HG03108 (cell line): Measurements from ENCODE around the gene NUP85.
"Not testable (repeated sequence)": the region's sequence is repeated elsewhere in the genome, so short reads cannot be mapped to it uniquely, and the experiment has no call there.

Source experiments
- ATAC-seq: cut with Tn5 transposase; IDR thresholded peaks from one replicate; pipeline ENCODE4 v1.9.1; 2021; ENCODE audit warnings: moderate library complexity; ENCODE audit not compliant: unreplicated experiment

The NUP85 gene

DNA sequence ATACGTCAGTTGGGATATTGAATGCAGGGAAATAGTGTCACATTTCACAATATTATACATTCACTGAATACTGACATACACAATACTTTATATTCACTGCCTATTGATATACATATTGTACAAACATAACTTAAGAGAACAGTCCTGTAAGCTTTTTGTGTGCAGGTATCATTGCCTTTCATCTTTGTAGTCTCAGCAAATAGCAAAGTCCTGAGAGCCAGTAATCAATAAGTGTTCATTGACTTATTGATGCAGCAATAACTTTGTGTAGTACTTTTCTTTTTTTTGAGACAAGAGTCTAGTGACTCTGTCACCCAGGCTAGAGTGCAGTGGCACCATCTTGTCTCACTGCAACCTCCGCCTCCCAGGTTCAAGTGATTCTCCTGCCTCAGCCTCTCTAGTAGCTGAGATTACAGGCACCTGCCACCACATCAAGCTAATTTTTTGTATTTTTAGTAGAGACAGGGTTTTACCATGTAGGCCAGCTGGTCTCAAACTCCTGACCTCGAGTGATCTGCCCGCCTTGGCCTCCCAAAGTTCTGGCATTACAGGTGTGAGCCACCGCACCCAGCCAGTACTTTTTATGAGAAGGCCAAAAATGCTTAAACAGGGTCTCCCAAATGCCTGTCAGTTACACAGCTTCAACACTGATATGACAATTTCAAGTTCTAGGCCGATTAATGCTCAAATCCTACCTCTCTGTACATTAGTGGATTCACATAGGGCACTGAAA, 5.4 kb upstream of the NUP85 start:
- ATAC-seq: no peak

DNA sequence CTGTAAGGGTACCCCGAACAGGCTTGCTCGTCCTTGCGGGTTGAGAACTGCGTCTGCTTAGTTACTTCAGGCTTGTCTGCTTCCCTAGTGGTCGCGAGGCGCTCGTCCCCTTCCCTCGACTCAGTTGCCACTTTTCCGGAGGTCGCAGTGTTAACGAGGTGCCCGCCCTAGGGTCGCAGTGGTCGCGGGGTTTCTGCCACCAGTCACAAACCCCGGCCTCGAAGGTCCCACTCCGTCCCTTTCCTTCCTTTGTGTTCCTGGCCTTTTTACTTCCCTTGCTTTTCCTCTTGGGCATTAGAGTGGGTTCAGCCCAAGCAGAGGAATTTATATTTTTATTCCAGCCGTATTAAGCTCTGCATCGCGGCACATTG, 299 bp downstream of the NUP85 start:
- no peak for ATAC-seq

DNA sequence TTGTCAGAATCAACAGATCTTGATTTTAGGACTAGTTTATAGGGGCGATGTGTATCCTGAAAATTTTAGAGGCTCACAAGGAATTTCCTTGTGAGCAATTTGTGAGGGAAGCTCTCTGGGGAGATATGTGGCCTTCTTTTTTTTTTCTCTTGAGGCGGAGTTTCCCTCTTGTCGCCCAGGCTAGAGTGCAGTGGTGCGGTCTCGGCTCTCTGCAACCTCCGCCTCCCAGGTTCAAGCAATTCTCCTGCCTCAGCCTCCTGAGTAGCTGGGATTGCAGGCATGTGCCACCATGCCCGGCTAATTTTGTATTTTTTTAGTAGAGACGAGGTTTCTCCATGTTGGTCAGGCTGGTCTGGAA, 1.6 kb downstream of the NUP85 start:
- ATAC-seq: not testable (repeated sequence)

DNA sequence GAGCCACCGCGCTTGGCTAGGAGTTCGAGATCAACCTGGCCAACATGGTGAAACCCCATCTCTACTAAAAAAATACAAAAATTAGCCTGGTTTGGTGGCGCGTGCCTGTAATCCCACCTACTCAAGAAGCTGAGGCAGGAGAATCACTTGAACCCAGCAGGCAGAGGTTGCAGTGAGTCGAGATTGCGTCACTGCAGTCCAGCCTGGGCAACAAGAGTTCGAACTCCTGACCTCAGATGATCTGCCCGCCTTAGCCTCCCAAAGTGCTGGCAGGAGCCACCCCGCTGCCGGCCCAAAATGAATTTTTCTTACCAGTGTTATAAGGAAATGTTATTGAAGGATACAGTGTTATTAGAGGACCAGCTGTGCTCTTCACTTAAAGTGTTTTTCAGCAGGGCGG, 2.3 kb downstream of the NUP85 start:
- no peak for ATAC-seq

DNA sequence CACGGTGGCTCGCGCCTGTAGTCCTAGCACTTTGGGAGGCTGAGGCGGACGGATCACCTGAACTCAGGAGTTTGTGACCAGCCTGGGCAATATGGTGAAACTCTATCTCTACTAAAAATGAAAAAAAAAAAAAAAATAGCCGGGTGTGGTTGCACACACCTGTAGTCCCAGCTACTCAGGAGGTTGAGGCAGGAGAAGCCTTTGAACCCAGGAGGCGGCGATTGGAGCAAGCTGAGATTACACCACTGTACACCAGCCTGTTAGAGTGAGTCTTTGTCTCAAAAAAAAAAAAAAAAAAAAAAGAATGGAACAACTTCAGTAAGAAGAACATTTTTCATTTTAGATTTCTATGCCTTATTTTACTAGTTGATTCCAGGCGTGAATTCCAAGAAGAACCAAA, 2.7 kb downstream of the NUP85 start:
- ATAC-seq: no peak

DNA sequence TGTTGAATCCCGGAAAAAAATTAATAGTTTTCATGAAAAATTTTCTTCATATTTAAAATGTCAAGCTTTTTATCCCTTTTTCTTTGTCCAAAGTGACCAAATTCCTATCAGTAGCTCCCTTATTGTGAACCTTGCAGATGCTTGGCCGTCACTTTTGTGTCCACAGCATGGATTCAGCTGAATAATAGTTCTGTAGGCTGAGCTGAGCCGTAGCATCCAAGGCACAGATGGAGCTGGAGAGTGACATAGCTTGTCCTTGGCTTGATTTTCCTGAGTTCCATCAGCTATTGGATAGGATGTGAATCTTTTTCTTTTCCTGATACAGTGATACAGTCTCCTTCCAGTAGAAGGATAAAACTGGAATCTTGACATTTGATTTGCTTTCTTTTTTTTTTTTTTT, 3.6 kb downstream of the NUP85 start:
- ATAC-seq: no peak

DNA sequence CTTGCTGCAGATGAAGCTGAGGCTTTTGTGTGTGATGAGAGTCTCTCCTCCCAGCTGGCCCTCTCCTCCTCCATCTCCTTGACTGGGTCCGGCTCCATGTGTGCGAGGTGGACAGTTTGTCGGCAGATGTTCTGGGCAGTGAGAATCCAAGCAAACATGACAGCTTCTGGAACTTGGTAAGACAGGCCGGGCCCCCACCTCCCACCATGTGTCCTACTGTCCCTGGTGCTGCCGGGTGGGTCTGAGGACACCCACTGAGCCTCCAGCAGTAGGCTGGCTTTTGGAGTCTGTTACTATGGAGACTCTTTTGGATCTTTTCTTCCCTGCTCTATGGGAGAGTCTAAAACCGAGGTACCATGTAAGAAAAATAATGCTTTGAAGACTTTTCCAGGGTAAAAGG, 12.7 kb downstream of the NUP85 start:
- no peak for ATAC-seq

DNA sequence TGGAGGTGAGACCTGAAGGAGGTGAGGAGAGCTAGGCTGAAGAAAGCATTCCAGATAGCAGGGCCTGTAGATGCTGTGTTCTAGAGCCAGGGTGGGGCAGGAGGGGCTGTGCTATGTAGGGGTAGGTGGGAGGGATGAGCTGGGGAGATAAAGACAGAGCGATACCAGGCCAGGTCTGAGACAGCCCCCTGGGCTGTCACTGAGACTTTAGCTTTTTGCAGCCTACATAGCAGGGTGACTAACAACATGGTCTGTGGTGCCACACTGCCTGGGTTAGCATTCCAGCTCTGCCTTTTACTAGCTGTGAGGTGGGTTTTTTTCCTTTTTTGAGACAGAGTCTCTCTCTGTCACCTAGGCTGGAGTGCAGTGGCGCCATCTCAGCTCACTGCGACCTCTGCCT, 14.3 kb downstream of the NUP85 start:
- no peak for ATAC-seq

DNA sequence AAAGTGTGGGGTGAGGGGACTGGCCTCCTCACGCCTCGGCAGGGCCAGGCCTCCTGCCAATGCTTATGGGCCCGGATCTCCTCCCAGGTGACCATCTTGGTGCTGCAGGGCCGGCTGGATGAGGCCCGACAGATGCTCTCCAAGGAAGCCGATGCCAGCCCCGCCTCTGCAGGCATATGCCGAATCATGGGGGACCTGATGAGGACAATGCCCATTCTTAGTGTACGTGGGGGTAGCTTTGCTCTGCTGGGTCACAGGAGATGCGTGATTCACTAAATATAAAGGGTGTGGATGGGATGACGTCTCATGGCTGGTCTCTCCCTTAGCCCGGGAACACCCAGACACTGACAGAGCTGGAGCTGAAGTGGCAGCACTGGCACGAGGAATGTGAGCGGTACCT, 19.5 kb downstream of the NUP85 start:
- ATAC-seq: no peak

DNA sequence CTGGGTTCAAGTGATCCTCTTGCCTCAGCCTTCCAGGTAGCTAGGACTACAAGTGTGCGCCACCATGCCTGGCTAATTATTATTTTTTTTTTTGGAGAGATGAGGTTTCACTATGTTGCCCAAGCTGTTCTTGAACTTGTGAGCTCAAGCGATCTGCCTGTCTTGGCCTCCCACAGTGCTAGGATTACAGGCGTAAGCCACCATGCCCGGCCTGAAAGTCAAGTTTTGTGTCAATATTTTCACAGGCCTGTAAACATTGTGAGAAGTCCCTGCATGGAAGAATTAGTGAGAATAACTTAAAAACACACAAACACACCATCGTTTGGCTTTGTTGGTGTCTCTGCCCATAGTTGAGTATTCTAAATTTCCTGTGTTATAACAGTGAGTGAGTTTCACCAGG, 22.2 kb downstream of the NUP85 start:
- ATAC-seq: no peak

DNA sequence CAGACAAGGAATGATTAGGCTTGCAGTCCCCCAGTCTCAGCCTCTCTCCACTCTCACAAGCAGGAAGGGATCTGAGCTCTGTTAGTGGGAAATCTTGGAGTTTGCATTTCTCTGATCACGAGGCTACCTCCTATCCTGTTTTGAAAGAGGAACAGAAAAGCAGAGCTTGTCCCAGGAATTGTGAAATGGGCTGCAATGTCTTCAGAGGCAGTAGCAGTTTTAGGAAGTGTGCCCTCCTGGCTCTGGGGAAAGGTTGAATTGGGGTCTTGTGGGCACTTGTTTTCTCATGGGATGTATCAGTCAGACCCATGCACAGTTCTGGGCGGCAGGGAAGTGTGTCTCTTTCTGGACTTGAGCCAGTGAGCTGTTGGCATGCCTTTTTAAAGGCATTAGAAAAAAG, 22.8 kb downstream of the NUP85 start:
- no peak for ATAC-seq

DNA sequence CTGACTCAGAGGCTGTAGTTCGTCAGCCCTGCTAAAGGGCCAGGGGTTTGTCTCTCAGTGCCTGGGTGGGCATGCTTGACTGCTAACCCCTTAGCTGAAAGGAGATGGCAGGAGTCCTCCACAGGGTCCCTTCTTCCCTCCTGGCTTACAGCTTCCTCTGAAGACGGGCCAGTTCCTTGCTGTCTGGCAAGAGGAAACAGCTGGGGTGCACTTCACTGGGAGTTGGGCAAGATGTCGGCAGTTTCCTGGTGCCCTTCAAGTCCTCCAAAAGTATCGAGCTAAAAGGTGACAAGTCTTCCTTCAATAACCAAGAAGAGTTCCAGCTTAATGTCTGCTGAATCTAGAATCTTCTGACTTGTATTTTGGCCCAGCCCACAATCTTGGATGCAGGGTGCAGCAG, 23.4 kb downstream of the NUP85 start:
- no peak for ATAC-seq

DNA sequence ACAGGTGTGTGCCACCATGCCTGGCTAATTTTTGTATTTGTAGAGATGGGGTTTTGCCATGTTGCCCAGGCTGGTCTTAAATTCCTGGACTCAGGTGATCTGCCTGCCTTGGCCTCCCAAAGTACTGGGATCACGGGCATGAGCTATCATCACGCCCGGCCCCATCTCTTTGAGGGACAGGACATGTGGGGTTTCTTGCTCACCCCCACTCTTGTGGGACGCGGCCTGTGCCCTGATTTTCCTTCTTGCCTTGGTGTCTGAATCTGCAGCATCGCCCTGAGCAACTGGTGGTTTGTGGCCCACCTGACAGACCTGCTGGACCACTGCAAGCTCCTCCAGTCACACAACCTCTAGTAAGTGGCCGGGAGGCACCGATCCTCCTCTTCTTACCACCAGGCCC, 25.6 kb downstream of the NUP85 start:
- ATAC-seq: no peak

DNA sequence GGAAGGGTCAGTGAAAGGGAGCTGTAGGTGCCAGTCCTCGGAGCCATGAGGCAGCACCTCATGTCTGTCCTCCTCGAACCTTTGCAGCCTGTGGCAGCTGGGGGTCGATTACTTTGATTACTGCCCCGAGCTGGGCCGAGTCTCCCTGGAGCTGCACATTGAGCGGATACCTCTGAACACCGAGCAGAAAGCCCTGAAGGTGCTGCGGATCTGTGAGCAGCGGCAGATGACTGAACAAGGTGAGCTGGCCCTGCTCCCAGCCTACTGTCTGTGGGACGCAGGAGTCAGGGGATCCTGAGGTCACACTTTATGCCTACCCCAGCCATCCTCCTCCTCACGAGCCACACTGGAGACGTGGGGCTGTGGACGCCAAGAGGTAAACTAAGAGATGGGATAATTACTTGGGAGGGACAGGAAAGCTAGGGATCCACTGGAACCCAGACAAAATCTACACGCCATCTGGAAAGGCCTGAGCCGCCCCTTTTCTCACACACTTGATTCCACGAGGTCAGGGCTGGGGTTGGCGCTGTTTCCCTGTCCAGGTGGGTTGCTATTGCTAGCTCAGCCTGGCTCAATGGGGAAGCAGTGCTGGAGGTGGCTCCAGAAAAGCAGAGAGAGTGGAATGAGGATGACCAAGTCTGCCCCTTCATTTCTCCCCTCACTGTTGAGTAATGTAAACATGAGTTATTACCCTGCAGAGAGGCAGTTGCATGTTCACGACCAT, 26.4 kb downstream of the NUP85 start:
- no peak for ATAC-seq

DNA sequence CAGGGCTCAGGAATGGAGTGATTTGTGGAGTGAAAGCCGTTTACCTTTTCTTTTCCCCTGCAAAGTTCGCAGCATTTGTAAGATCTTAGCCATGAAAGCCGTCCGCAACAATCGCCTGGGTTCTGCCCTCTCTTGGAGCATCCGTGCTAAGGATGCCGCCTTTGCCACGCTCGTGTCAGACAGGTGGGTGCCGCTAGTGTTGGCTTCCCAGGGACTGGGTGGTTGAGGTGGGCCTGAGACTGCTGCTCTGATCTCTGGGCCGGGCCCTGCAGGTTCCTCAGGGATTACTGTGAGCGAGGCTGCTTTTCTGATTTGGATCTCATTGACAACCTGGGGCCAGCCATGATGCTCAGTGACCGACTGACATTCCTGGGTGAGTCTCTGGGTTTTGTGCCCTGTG, 27.3 kb downstream of the NUP85 start:
- no peak for ATAC-seq

DNA sequence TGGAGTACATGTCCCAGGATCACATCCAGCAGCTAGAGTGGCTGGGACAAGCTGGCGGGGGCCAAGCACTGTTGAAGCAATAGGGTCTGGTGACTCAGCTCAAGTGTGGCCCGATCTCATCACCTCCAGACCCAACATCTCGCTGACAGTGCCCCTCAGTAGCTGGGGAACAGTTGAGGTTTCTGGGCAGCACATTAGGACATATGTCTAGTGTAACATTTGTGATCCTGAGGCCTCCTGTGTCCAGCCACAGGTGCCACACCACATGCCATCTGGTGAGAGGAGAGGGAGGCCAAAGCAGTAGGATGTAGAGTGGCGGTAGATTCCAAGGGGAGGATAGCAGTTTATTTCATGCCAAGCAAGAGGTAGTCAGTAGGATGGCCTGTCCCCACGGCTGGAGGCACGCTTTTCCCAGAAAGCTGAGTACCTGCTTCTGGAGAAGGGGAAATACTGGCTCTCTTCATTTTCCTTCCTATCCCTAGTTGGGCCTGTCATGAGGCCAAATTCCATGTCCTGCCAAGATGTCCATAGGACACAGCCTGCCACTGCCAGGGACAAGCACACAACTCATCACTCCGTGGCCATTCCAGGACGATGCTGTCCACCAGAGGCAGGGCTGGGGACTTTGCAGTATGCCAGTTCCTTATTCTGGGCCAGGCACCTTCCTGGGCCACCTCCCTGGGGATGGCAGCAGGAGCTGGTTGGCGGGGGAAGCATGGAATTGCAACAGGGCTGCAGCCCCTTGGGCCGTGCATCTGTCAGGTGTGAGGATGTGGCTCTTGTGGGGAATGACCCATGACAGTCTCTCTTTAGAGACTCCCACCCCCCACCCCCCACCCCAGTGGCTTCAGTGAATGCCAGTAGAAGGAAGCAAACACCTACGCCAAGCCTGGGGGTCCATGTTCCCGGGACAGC, 31.9 kb downstream of the NUP85 start:
- no peak for ATAC-seq

DNA sequence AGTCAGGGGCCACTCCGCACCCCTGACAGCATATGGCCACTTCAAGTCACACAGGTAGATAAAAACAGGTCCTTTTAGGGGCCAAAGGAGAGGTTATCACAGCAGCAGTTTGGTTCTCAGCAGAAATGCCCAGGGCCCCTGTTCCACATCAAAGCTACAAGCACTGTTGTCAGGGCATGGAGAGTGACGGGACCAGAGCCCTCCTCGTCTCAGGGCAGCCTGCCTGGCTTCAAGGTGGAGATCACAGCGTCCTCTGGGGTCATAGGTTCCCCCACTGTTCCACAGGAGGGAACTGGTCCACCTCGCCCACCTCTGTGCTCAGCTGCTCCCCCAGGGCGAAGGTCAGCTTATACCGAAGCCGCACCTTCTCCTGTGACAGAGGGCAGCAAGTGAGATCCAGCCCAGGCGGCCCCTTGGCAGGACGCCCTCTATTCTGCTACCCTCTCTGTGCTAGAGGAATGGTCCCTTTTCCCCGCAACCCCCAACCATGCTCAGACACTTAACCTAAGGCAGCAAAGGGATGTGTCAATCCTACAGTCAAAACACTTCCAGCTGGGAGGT, 32.6 kb downstream of the NUP85 start:
- no peak for ATAC-seq

DNA sequence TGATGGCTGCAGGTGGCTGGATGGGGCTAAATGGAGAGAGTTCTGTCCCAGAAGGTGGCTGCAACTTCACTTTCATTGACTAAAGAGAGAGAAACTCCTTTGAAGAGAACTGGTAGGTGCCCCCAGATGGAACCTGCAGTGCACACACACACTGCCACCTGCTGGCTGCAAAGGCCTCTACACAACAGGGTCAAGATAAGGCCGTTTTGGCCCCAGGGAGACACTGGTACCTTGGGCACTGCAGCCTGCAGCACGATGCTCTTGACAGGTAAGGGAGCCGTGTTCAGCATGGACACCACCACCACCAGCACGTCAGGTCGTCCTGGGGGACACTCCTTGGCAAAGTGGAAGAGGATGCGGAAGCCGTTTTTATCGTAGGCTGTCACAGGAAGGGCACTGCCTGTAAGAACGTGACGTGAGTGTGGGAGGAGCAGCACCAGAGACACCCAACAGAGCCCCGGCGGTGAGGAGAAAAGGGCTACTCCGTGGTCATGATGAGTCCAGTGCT, 33.3 kb downstream of the NUP85 start:
- ATAC-seq: no peak

DNA sequence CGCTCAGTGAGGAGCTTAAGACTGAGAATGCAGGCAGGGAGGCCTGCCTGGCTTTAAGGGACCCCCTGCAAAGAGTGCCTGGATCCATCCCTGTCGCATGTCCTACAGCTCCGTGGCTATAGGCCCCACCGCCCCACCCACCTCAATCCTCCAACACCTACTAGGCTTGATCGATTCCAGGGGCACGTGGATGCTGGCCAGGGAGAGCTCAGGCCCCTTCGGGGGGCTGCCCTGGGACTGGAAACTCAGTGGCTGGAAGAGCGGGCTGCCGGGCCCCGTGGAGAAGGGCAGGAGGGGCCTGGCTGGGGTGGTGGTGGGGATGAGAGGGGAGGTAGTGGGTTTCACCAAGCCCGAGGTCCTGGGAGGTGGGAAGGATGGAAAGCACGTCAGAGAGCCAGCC, 33.7 kb downstream of the NUP85 start:
- ATAC-seq: no peak

DNA sequence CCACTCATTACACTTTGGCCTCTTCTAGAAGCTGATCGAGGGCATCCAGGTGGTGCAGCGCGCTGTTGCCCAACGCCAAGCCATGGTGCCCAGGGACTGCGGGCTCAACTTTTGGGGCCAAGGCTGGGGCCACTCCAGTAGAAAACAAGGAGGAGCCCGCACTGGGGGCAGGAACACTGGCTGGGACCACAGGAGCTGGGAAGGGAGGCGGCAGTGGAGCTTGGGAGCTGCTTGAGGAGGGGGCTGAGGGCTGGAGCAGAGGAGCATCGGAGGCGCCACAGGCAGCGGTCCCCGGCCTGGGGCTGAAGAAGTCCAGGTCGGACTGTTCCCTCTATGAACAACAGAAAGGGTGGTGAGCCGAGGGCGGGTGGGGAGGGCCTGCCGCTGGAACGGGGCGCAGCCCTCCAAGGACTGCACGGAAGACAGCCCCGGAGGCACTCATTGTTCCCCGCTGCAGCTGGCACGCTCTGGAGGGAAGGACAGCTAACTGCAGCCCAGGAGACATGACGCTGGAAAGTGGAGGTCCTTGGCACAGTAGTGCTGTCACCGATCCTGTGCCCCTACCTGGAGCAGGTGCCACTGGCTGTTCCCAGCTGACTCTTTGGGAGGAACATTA, 34.4 kb downstream of the NUP85 start:
- no peak for ATAC-seq
